Adrenal gland (tissue), 12 donors: Measurements from ENCODE around the gene CDC27. TPM values are rescaled to one million over a fixed set of nuclear protein-coding genes. Genes with fewer than 3 reads are reported as not detected.
A peak's percentile ranks its signal among the peaks of the same experiment; 100 is the strongest.

Experiments used
- DNase-seq, 7 donors: peaks; one replicate each; pipeline ENCODE4 v3.0.0-alpha.2; 2019 to 2020
- H3K27ac ChIP-seq, 5 donors: fragments of 200-600 bp; sonication (generic) in 4 of 5; 1 replicate in 3 of 5; 2 replicates in 2 of 5; pipeline versions ENCODE4 v1.5.1 to v1.8.0; 2016 to 2020; ENCODE audit warnings: mild to moderate bottlenecking in 1 of 5
- H3K27me3 ChIP-seq: fragments of 200-600 bp; 2 replicates; pipeline ENCODE4 v1.8.0; 2021
- H3K36me3 ChIP-seq, 2 donors: fragments of 200-600 bp; replicated peaks in 1 of 2; 1 replicate in 1 of 2; 2 replicates in 1 of 2; pipeline versions ENCODE4 v1.5.1 to v1.8.0; 2018 to 2022
- H3K4me1 ChIP-seq, 2 donors: fragments of 200-600 bp; replicated peaks in 1 of 2; 1 replicate in 1 of 2; 2 replicates in 1 of 2; pipeline versions ENCODE4 v1.5.1 to v1.8.0; 2018 to 2021
- H3K4me3 ChIP-seq, 4 donors: fragments of 200-600 bp; sonication (generic) in 3 of 4; one replicate each; pipeline ENCODE4 v1.5.1; 2016 to 2018
- H3K9me3 ChIP-seq, 3 donors: fragments of 200-600 bp; sonication (generic) in 1 of 3; replicated peaks in 1 of 3; 1 replicate in 2 of 3; 2 replicates in 1 of 3; pipeline versions ENCODE4 v1.5.1 to v1.8.0; 2016 to 2021
- POLR2A ChIP-seq, 2 donors: fragments of 450-650 bp; IDR thresholded peaks; one replicate each; pipeline ENCODE4 v1.6.1; 2017; ENCODE audit warnings: antibody characterized with exemption in 2 of 2, mild to moderate bottlenecking in 2 of 2, moderate library complexity in 1 of 2
- WGBS, 4 donors: extraction: QIAGEN DNeasy Blood & Tissue Kit in 2 of 4; methylation state at CpG; one replicate each; pipeline versions ENCODE4 v1.1.5 to v1.1.7; 2013 to 2017; 5-methylcytosine and 5-hydroxymethylcytosine counted together
- intact Hi-C, 2 donors: fragments of 100-400 bp; cut with DNase I; formaldehyde crosslinking; loops; one replicate each; pipeline versions ENCODE4 v1.14.1 to v1.15.0; 2022 to 2023
- polyA plus RNA-seq, 3 donors: library from polyadenylated mRNA; stranded (reverse); fragments of 200-250 nt in 2 of 3; fragments of 350-450 nt in 1 of 3; fragmentation: Illumina TruSeq in 1 of 3; extraction: RNeasy Lipid Tissue Mini Kit (QIAGEN cat#74804) in 1 of 3; gene quantifications; one replicate each; pipeline ENCODE4 v1.2.3, GENCODE V29; 2013 to 2014
- total RNA-seq, 9 donors: library from RNA; depleted of rRNA in 4 of 9; stranded (reverse); fragments of >200 nt in 4 of 9; fragments of 120-200 nt in 1 of 9; fragmentation: NEBNext Ultra II Directional in 1 of 9; extraction: Animal tissue kit (Norgen Biotek cat#: 25700) in 1 of 9; gene quantifications; one replicate each; pipeline versions ENCODE4 v1.1.0 to v1.2.4, GENCODE V29; 2013 to 2023
- TF ChIP-seq, protein P1 (sequence below), 6 experiments: fragments of 450-650 bp in 4 of 6; fragments of 200-600 bp in 2 of 6; sonication (generic) in 1 of 6; IDR thresholded peaks; 1 replicate in 5 of 6; 2 replicates in 1 of 6; pipeline versions ENCODE4 v1.5.1 to v1.8.0; 2016 to 2021; ENCODE audit warnings: antibody characterized with exemption in 6 of 6, mild to moderate bottlenecking in 2 of 6, moderate library complexity in 1 of 6
- donor health status: healthy with polysubstance abuse.
- donor health status: Bipolar disorder and iron deficiency.
- donor health status: DM: yes; HTN: yes; CAD: no.
- donor health status: DM: no; HTN: no; CAD: no.
- donor health status: DM: no; HTN: no; CAD: no.
- donor health status: DM: yes; HTN: yes; CAD: no.

The CDC27 gene
- total and polyA plus RNA-seq, 12 donors, result 13.5 to 153 (median 73.2) TPM

DNA sequence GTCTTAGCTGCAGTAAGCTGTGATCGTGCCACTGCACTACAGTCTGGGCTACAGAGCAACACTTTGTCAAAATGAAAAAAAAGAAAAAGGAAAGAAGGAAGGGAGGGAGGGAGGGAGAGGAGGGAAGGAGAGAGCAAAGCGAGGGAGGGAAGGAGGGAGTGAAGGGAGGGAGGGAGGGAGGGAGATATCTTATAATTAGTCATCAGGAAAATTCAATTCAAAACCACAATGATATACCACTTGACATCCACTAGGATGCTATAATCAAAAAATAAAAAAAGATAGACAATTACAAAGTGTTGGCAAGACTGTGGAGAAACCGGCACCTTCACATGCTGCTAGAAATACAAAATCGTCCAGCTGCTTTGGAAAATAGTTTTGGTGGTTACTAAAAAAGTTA, 93.8 kb downstream of the CDC27 start:
- peak in 1 of 2 donors; percentile 2 for TF ChIP-seq POLR2A (IDR thresholded peaks at IDR 0.05)
- TF ChIP-seq, protein P1, sequence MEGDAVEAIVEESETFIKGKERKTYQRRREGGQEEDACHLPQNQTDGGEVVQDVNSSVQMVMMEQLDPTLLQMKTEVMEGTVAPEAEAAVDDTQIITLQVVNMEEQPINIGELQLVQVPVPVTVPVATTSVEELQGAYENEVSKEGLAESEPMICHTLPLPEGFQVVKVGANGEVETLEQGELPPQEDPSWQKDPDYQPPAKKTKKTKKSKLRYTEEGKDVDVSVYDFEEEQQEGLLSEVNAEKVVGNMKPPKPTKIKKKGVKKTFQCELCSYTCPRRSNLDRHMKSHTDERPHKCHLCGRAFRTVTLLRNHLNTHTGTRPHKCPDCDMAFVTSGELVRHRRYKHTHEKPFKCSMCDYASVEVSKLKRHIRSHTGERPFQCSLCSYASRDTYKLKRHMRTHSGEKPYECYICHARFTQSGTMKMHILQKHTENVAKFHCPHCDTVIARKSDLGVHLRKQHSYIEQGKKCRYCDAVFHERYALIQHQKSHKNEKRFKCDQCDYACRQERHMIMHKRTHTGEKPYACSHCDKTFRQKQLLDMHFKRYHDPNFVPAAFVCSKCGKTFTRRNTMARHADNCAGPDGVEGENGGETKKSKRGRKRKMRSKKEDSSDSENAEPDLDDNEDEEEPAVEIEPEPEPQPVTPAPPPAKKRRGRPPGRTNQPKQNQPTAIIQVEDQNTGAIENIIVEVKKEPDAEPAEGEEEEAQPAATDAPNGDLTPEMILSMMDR (IDR thresholded peaks at IDR 0.05), result peak in 4 of 6 experiments; percentile 8 to 15 (median 12)
- Histone ChIP-seq H3K4me1 (peaks cover 8 to 14% of the 10 kb centered on the region in 2 donors), H3K36me3 (no peaks in the 10 kb centered on the region), H3K4me3 (no peak overlapping the region), H3K27me3 (no peaks in the 10 kb centered on the region), H3K27ac (peak overlapping the region in 1 of 5 donors; percentile 17), H3K9me3 (peaks cover 0 to 4% (median 0%) of the 10 kb centered on the region in 3 donors)
- no peak for DNase-seq
- intact Hi-C loops, result no loop called here
- 37 to 49% (median 44%) methylated on average over 4 of the region's 4 CpGs for WGBS, 4 donors

DNA sequence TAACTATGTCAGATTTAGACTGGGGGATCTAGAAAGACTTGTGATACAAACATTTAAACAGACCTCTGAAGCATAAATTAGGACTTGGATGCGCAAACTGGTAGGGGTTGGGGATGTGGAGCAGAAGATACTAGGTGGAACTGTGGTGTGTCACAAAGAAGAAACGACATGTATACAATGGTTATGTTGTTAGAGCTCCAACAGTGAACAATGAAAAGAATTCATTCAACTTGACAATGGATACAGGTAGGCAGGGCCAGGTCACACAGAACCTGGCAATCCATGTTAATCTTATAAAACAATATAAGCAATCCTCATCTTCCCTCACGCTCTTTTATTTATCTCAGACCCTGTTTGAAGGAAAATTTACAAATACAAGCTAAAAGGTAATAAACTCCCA, 102.0 kb downstream of the CDC27 start:
- Histone ChIP-seq H3K27me3 (no peaks in the 10 kb centered on the region), H3K4me3 (no peak overlapping the region), H3K4me1 (peaks cover 6 to 17% of the 10 kb centered on the region in 2 donors), H3K27ac (no peak overlapping the region), H3K36me3 (no peaks in the 10 kb centered on the region), H3K9me3 (no peaks in the 10 kb centered on the region)
- WGBS, 4 donors, result 89 to 97% (median 94%) methylated on average over 3 of the region's 3 CpGs
- intact Hi-C loops, result no loop called here
- DNase-seq, result no peak
- no peak for TF ChIP-seq POLR2A (IDR thresholded peaks at IDR 0.05)
- TF ChIP-seq, protein P1 (IDR thresholded peaks at IDR 0.05), result no peak

DNA sequence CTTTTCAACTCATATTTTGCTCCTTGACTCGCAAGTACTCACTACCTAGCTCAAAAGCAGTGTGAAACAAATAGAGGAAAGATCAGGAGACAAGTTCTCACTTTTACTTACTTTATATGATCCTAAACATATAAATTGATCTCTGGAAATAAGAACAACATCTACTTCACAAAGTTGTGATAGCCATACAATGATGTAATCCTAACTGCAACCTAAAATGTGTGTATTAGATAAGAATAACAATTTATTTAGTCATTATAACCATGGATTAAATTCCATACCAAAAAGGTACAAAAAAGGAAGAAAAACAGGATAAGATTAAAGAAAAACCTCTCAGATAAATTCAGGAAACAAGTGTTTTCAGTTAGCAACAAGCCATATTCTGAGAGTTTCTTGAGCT, 103.4 kb downstream of the CDC27 start:
- Histone ChIP-seq H3K4me3 (no peak overlapping the region), H3K9me3 (no peaks in the 10 kb centered on the region)
- no peak for TF ChIP-seq POLR2A (IDR thresholded peaks at IDR 0.05)
- TF ChIP-seq, protein P1 (IDR thresholded peaks at IDR 0.05), result no peak

DNA sequence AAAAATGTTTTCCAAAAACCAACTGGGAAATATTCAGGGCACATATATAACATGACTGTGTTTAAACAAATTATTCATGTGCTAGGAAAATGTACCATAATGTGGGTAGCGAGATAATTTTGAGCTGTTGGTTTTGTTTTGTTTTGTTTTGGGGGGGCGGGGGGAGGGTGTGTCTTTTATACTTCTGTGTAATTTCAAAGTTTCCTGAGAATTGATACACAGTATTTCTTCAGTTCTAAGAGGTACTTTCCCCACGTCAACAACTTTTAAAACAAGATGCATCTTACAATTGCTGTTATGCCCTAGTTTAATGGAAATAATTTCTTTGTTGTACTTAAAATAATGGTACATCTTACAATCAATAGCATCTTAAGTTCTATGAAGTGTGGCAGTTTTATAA, 110.3 kb downstream of the CDC27 start:
- Histone ChIP-seq H3K36me3 (no peaks in the 10 kb centered on the region), H3K27ac (no peak overlapping the region), H3K9me3 (no peaks in the 10 kb centered on the region), H3K4me3 (no peak overlapping the region), H3K27me3 (no peaks in the 10 kb centered on the region), H3K4me1 (no peaks in the 10 kb centered on the region)
- WGBS, 4 donors, result 92 to 98% (median 95%) methylated on average over 3 of the region's 3 CpGs
- no peak for DNase-seq
- intact Hi-C loops, result no loop called here
- TF ChIP-seq, protein P1 (IDR thresholded peaks at IDR 0.05), result no peak
- TF ChIP-seq POLR2A (IDR thresholded peaks at IDR 0.05), result no peak

More for the DNA sequence above, 103.4 kb downstream of the CDC27 start:
- intact Hi-C loops, result no loop called here
- 96 to 100% (median 96%) methylated on average over 1 of the region's 1 CpG for WGBS, 4 donors
- H3K4me1 ChIP-seq, result peaks cover 6 to 17% of the 10 kb centered on the region in 2 donors
- H3K36me3 ChIP-seq, result no peaks in the 10 kb centered on the region
- no peak overlapping the region for H3K27ac ChIP-seq
- no peak for DNase-seq
- no peaks in the 10 kb centered on the region for H3K27me3 ChIP-seq
